H9 (cell line): ENCODE data around the gene RNF130. TPM values are rescaled to one million over a fixed set of nuclear protein-coding genes. Genes with fewer than 3 reads are reported as not detected.

Source experiments
- DNase-seq: peaks from one replicate; pipeline ENCODE4 v3.0.0-alpha.2; 2017
- H2AFZ ChIP-seq: one replicate; pipeline ENCODE4 v1.6.1; 2013; ENCODE audit warnings: mild to moderate bottlenecking, low read length, control low read depth, moderate library complexity
- H2AK5ac ChIP-seq: 2 replicates; pipeline ENCODE4 v1.6.1; 2013; ENCODE audit warnings: low read length, control low read depth, mixed read lengths; ENCODE audit not compliant: insufficient read length
- H2BK120ac ChIP-seq: one replicate; pipeline ENCODE4 v1.6.1; 2013; ENCODE audit warnings: low read depth, mild to moderate bottlenecking, low read length, control low read depth, inconsistent platforms; ENCODE audit not compliant: poor library complexity, severe bottlenecking
- H2BK12ac ChIP-seq: 2 replicates; pipeline ENCODE4 v1.6.1; 2013; ENCODE audit warnings: low read length, control low read depth, mixed read lengths, low read depth; ENCODE audit not compliant: insufficient read length
- H2BK15ac ChIP-seq: 2 replicates; pipeline ENCODE4 v1.6.1; 2013; ENCODE audit warnings: low read depth, low read length, control low read depth
- H2BK20ac ChIP-seq: one replicate; pipeline ENCODE4 v1.6.1; 2013; ENCODE audit warnings: low read depth, mild to moderate bottlenecking, low read length, control low read depth, inconsistent platforms; ENCODE audit not compliant: poor library complexity, severe bottlenecking
- H2BK5ac ChIP-seq: 2 replicates; pipeline ENCODE4 v1.6.1; 2013; ENCODE audit warnings: low read length, control low read depth, mixed read lengths; ENCODE audit not compliant: insufficient read length
- H3K14ac ChIP-seq: 2 replicates; pipeline ENCODE4 v1.6.1; 2013; ENCODE audit warnings: low read length, control low read depth; ENCODE audit not compliant: insufficient read depth
- H3K18ac ChIP-seq: 2 replicates; pipeline ENCODE4 v1.6.1; 2013; ENCODE audit warnings: low read depth, mild to moderate bottlenecking, mixed read lengths, low read length, control low read depth; ENCODE audit not compliant: insufficient read length
- H3K23ac ChIP-seq: 2 replicates; pipeline ENCODE4 v1.6.1; 2013; ENCODE audit warnings: low read length, control low read depth, mixed read lengths, low read depth; ENCODE audit not compliant: insufficient read length
- H3K23me2 ChIP-seq: 2 replicates; pipeline ENCODE4 v1.6.1; 2013; ENCODE audit warnings: low read depth, mild to moderate bottlenecking, mixed read lengths, low read length, control low read depth; ENCODE audit not compliant: insufficient read length, poor library complexity, severe bottlenecking
- H3K27ac ChIP-seq: 2 replicates; pipeline ENCODE4 v1.5.1; 2013; ENCODE audit warnings: low read length, control low read depth, mixed read lengths, low read depth; ENCODE audit not compliant: insufficient read length
- H3K27me3 ChIP-seq: 2 replicates; pipeline ENCODE4 v1.6.1; 2013; ENCODE audit warnings: low read length, control low read depth, inconsistent platforms; ENCODE audit not compliant: insufficient read depth
- H3K4ac ChIP-seq: 2 replicates; pipeline ENCODE4 v1.6.1; 2013; ENCODE audit warnings: low read depth, mild to moderate bottlenecking, control low read depth, inconsistent platforms, low read length, moderate library complexity
- H3K4me1 ChIP-seq: 2 replicates; pipeline ENCODE4 v1.6.1; 2013; ENCODE audit warnings: low read length, control low read depth, inconsistent platforms; ENCODE audit not compliant: insufficient read depth
- H3K4me2 ChIP-seq: 2 replicates; pipeline ENCODE4 v1.6.1; 2013; ENCODE audit warnings: low read length, control low read depth, mixed read lengths; ENCODE audit not compliant: insufficient read length, insufficient read depth
- H3K56ac ChIP-seq: 2 replicates; pipeline ENCODE4 v1.6.1; 2013; ENCODE audit warnings: low read depth, mild to moderate bottlenecking, mixed read lengths, low read length, control low read depth; ENCODE audit not compliant: insufficient read length
- H3K79me1 ChIP-seq: 2 replicates; pipeline ENCODE4 v1.6.1; 2013; ENCODE audit warnings: low read depth, mild to moderate bottlenecking, moderate library complexity, low read length, control low read depth, inconsistent platforms; ENCODE audit not compliant: insufficient read depth, poor library complexity, severe bottlenecking
- H3K79me2 ChIP-seq: 2 replicates; pipeline ENCODE4 v1.6.1; 2013; ENCODE audit warnings: low read length, control low read depth, inconsistent platforms; ENCODE audit not compliant: insufficient read depth
- H3K9ac ChIP-seq: 2 replicates; pipeline ENCODE4 v1.6.1; 2013; ENCODE audit warnings: low read length, control low read depth, mixed read lengths; ENCODE audit not compliant: insufficient read length; ENCODE audit errors: extremely low read depth
- H3K9me3 ChIP-seq: one replicate; pipeline ENCODE4 v1.6.1; 2013; ENCODE audit warnings: low read depth, low read length, inconsistent platforms; ENCODE audit not compliant: control insufficient read depth
- H3T11ph ChIP-seq: one replicate; pipeline ENCODE4 v1.6.1; 2013; ENCODE audit warnings: mild to moderate bottlenecking, low read length, control low read depth, inconsistent platforms
- H4K20me1 ChIP-seq: one replicate; pipeline ENCODE4 v1.6.1; 2013; ENCODE audit not compliant: control insufficient read depth, insufficient read length, insufficient read depth
- H4K5ac ChIP-seq: 2 replicates; pipeline ENCODE4 v1.6.1; 2013; ENCODE audit warnings: low read depth, mild to moderate bottlenecking, mixed read lengths, low read length, control low read depth; ENCODE audit not compliant: insufficient read length
- H4K8ac ChIP-seq: replicated peaks from 2 replicates; pipeline ENCODE4 v1.6.1; 2013; ENCODE audit warnings: low read length, control low read depth, mixed read lengths, low read depth; ENCODE audit not compliant: insufficient read length
- H4K91ac ChIP-seq: 2 replicates; pipeline ENCODE4 v1.6.1; 2013; ENCODE audit warnings: low read depth, mild to moderate bottlenecking, moderate library complexity, mixed read lengths, low read length, control low read depth; ENCODE audit not compliant: insufficient read length
- H3K27ac Mint-ChIP-seq, 3 experiments: 2 replicates in 2 of 3; 3 replicates in 1 of 3; pipeline ENCODE4 v1.8.0; 2020 to 2021; ENCODE audit warnings: mixed read lengths in 3 of 3, mild to moderate bottlenecking in 1 of 3, moderate library complexity in 1 of 3
- H3K27me3 Mint-ChIP-seq: 2 replicates; pipeline ENCODE4 v1.8.0; 2021; ENCODE audit warnings: low read depth, mild to moderate bottlenecking, moderate library complexity, mixed read lengths
- H3K36me3 Mint-ChIP-seq, 3 experiments: 2 replicates in 2 of 3; 3 replicates in 1 of 3; pipeline ENCODE4 v1.8.0; 2020 to 2021; ENCODE audit warnings: low read depth in 3 of 3, mixed read lengths in 3 of 3; ENCODE audit not compliant: insufficient read depth in 1 of 3
- H3K4me1 Mint-ChIP-seq, 2 experiments: 2 replicates each; pipeline ENCODE4 v1.8.0; 2020; ENCODE audit warnings: mixed read lengths in 2 of 2
- H3K4me3 Mint-ChIP-seq, 2 experiments: 2 replicates in 1 of 2; 3 replicates in 1 of 2; pipeline ENCODE4 v1.8.0; 2020 to 2021; ENCODE audit warnings: mild to moderate bottlenecking in 2 of 2, mixed read lengths in 2 of 2, moderate library complexity in 1 of 2
- H3K9me3 Mint-ChIP-seq, 2 experiments: 2 replicates in 1 of 2; 3 replicates in 1 of 2; pipeline ENCODE4 v1.8.0; 2020; ENCODE audit warnings: mild to moderate bottlenecking in 2 of 2, mixed read lengths in 2 of 2, moderate library complexity in 1 of 2
- WGBS: extraction: QIAGEN DNeasy Blood & Tissue Kit; methylation state at CpG from one replicate; pipeline ENCODE4 v1.1.7; 2013; ENCODE audit warnings: missing lambda C conversion rate, low lambda C conversion rate, mixed read lengths; ENCODE audit not compliant: insufficient read length; ENCODE audit errors: extremely low coverage; 5-methylcytosine and 5-hydroxymethylcytosine counted together
- total RNA-seq: library from RNA; stranded (reverse); gene quantifications from 2 replicates; pipeline ENCODE4 v1.2.1, GENCODE V29; 2021
- TF ChIP-seq, protein P1 (sequence below): fragments of 200-600 bp; sonication (generic); conservative IDR thresholded peaks from 3 replicates; pipeline ENCODE4 v1.8.0; 2021; ENCODE audit warnings: antibody characterized with exemption, mild to moderate bottlenecking

Gene RNF130
- total RNA-seq, 1 experiment from 2014 or later = 80.0 TPM

GRCh38 chr5:179991106-179991505 is 80.5 kb downstream of the RNF130 start:
- no peak overlapping the region for H3K56ac ChIP-seq
- H2BK12ac ChIP-seq = no peak overlapping the region
- no peak overlapping the region for H3K4me2 ChIP-seq
- H3K14ac ChIP-seq = no peak overlapping the region
- no peak overlapping the region for H3K27ac ChIP-seq
- no peaks in the 10 kb centered on the region for H3K4me1 ChIP-seq
- no peak overlapping the region for H2AK5ac ChIP-seq
- Mint-ChIP-seq H3K9me3 (peaks cover 38 to 43% of the 10 kb centered on the region in 2 experiments), H3K27me3 (no peaks in the 10 kb centered on the region), H3K27ac (no peak overlapping the region), H3K4me3 (no peak overlapping the region), H3K36me3 (peaks cover 39 to 70% (median 39%) of the 10 kb centered on the region in 3 experiments), H3K4me1 (peaks cover 12 to 16% of the 10 kb centered on the region in 2 experiments)
- no peak overlapping the region for H2BK20ac ChIP-seq
- TF ChIP-seq, protein P1, sequence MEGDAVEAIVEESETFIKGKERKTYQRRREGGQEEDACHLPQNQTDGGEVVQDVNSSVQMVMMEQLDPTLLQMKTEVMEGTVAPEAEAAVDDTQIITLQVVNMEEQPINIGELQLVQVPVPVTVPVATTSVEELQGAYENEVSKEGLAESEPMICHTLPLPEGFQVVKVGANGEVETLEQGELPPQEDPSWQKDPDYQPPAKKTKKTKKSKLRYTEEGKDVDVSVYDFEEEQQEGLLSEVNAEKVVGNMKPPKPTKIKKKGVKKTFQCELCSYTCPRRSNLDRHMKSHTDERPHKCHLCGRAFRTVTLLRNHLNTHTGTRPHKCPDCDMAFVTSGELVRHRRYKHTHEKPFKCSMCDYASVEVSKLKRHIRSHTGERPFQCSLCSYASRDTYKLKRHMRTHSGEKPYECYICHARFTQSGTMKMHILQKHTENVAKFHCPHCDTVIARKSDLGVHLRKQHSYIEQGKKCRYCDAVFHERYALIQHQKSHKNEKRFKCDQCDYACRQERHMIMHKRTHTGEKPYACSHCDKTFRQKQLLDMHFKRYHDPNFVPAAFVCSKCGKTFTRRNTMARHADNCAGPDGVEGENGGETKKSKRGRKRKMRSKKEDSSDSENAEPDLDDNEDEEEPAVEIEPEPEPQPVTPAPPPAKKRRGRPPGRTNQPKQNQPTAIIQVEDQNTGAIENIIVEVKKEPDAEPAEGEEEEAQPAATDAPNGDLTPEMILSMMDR = no peak
- no peak overlapping the region for H3K23ac ChIP-seq
- WGBS = no CpG with 5 or more reads among the region's 1 CpG
- no peak overlapping the region for H2BK120ac ChIP-seq
- no peak overlapping the region for H2BK15ac ChIP-seq
- H3T11ph ChIP-seq = no peak overlapping the region
- no peak overlapping the region for H2BK5ac ChIP-seq
- no peak overlapping the region for H3K9ac ChIP-seq
- H4K91ac ChIP-seq = no peak overlapping the region
- H3K79me2 ChIP-seq = no peaks in the 10 kb centered on the region
- peaks cover 4% of the 10 kb centered on the region for H3K9me3 ChIP-seq
- H2AFZ ChIP-seq = no peak overlapping the region
- no peak overlapping the region for H4K8ac ChIP-seq
- H3K4ac ChIP-seq = no peak overlapping the region
- no peak overlapping the region for H3K18ac ChIP-seq
- no peaks in the 10 kb centered on the region for H3K23me2 ChIP-seq
- no peaks in the 10 kb centered on the region for H3K79me1 ChIP-seq
- no peaks in the 10 kb centered on the region for H3K27me3 ChIP-seq
- H4K20me1 ChIP-seq = no peaks in the 10 kb centered on the region
- DNase-seq = no peak
- H4K5ac ChIP-seq = no peak overlapping the region
